Measurements from ENCODE around the gene LUM. TPM values are rescaled to one million over a fixed set of nuclear protein-coding genes. Genes with fewer than 3 reads are reported as not detected.

The LUM gene
- polyA plus RNA-seq, 1 of the 3 experiments (the other 2 are of a cell fraction) = 30.6 TPM

DNA sequence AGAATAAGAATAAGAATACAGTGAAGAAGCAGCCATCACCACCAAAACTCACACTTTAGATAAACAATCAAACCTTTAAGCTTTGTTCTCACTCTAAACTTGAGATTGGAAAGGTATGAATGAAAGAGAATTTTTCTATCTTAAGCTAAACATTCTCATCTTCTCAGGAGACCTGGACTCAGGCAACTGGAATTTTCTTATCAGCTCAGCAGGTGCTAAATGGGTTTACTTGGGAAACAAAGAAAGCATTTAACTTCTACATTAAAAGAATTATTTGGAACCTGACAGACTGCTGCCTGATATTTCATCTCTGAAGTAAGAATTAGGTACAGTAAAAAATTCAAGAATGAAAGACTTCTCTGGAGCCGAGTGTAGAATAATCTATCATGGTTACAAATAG, 32.8 kb downstream of the LUM start:
- Histone ChIP-seq H3K4me3 (ENCODE audit: low read depth in 2 of 2, low read length in 1 of 2) (no peak overlapping the region), H3K36me3 (replicated peaks in 1 of 2; ENCODE audit: control insufficient read depth in 1 of 2, insufficient read depth in 2 of 2, low read length in 1 of 2) (no peaks in the 10 kb centered on the region), H3K9ac (no peak overlapping the region), H2AFZ (ENCODE audit: low read depth) (no peak overlapping the region), H3K9me2 (no peaks in the 10 kb centered on the region), H3K4me1 (ENCODE audit: control insufficient read depth in 1 of 2, insufficient read depth in 2 of 2, low read depth in 1 of 2, low read length in 1 of 2) (no peaks in the 10 kb centered on the region), H4K20me1 (ENCODE audit: insufficient read depth) (no peaks in the 10 kb centered on the region), H3K27ac (ENCODE audit: low read depth in 2 of 2, low read length in 1 of 2) (no peak overlapping the region), H3K9me3 (no peaks in the 10 kb centered on the region), H3K4me2 (no peak overlapping the region), H3F3A (replicated peaks; ENCODE audit: insufficient read depth) (no peaks in the 10 kb centered on the region), H3K79me2 (ENCODE audit: insufficient read depth) (no peaks in the 10 kb centered on the region), H3K27me3 (ENCODE audit: insufficient read depth) (no peaks in the 10 kb centered on the region)
- TF ChIP-seq FOSL2 (IDR thresholded peaks at IDR 0.05; ENCODE audit: borderline replicate concordance, low read depth) = no peak
- TF ChIP-seq YY1 (IDR thresholded peaks at IDR 0.05; ENCODE audit: low read depth) = no peak
- no peak for TF ChIP-seq POLR2AphosphoS5 (IDR thresholded peaks at IDR 0.05; ENCODE audit: low read depth, low read length)
- no peak for TF ChIP-seq SIN3A (IDR thresholded peaks at IDR 0.05; ENCODE audit: borderline replicate concordance, low read depth, low read length)
- no peak for TF ChIP-seq FOXJ3 (CRISPR knock-in tag; IDR thresholded peaks at IDR 0.05)
- TF ChIP-seq NFIC (IDR thresholded peaks at IDR 0.05; ENCODE audit: borderline replicate concordance) = no peak
- no peak for TF ChIP-seq CHD2 (IDR thresholded peaks at IDR 0.05; ENCODE audit: low read length, partially characterized antibody)
- no peak for TF ChIP-seq NRF1 (IDR thresholded peaks at IDR 0.05; ENCODE audit: low read depth, low read length)
- no peak for TF ChIP-seq JUND (IDR thresholded peaks at IDR 0.05)
- no peak for TF ChIP-seq EP300 (IDR thresholded peaks at IDR 0.05; ENCODE audit: borderline replicate concordance in 1 of 2, low read depth in 1 of 2, low read length in 1 of 2)
- no peak for TF ChIP-seq GATA2 (CRISPR knock-in tag; IDR thresholded peaks at IDR 0.05)
- TF ChIP-seq, protein P1, sequence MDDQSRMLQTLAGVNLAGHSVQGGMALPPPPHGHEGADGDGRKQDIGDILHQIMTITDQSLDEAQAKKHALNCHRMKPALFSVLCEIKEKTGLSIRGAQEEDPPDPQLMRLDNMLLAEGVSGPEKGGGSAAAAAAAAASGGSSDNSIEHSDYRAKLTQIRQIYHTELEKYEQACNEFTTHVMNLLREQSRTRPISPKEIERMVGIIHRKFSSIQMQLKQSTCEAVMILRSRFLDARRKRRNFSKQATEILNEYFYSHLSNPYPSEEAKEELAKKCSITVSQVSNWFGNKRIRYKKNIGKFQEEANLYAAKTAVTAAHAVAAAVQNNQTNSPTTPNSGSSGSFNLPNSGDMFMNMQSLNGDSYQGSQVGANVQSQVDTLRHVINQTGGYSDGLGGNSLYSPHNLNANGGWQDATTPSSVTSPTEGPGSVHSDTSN (IDR thresholded peaks at IDR 0.05) = no peak
- no peak for TF ChIP-seq ELF1 (IDR thresholded peaks at IDR 0.05)
- no peak for TF ChIP-seq MEF2A (IDR thresholded peaks at IDR 0.05; ENCODE audit: borderline replicate concordance, low read depth)
- no peak for TF ChIP-seq GABPA (IDR thresholded peaks at IDR 0.05; ENCODE audit: low read depth)
- no peak for TF ChIP-seq EZH2phosphoT487 (IDR thresholded peaks at IDR 0.05; ENCODE audit: borderline replicate concordance, low read depth)
- ChIA-PET POLR2A (no interaction called here), CTCF (interaction anchor here (2.0 kb wide), 1 partner anchor 276 kb away, joined by 6 read pairs; no protein-coding TSS in a partner anchor)
- no peak for DNase-seq
- WGBS (ENCODE audit: low lambda C conversion rate) = 74% methylated on average over 1 of the region's 1 CpG

DNA sequence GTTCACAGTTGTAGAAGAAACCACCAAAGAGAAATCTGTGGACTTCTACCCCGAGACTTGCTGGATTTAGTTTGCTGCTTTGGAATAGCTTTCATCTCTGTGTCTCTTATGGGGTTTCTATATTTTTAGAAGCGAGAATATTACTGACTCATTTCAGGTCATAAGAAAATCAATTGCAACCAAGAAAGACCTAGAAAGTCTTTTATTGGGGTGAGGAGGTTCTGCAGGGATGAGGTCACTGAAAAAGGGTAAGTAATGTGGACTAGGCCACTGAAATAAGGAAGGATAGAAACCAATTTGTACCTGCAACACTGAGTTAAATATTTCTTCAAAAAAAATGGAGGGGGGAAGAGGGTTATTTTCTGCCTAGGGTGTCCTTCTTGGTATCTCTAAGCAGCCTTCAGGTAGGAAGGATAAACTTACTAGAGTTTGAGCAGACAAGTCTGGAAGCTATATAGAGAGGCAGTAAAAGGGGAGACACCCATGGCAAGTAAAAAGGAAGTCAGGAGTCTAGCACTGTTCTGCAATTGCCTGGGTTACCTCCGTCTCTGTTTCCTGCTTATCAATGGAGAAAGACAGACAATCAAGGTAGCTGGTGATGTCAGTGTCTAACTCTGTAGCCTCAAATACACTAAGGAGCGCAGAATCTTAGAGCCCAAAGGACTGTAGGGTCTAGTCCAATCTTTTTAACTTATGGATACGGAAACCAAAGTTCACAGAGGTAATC, 33.9 kb downstream of the LUM start:
- no peaks in the 10 kb centered on the region for H3K9me2 ChIP-seq
- H3K9ac ChIP-seq = no peak overlapping the region
- POLR2A ChIA-PET = no interaction called here
- H3F3A ChIP-seq (replicated peaks; ENCODE audit: insufficient read depth) = no peaks in the 10 kb centered on the region
- H3K27ac ChIP-seq (ENCODE audit: low read depth in 2 of 2, low read length in 1 of 2) = no peak overlapping the region
- no peaks in the 10 kb centered on the region for H4K20me1 ChIP-seq (ENCODE audit: insufficient read depth)
- no peaks in the 10 kb centered on the region for H3K4me1 ChIP-seq (ENCODE audit: control insufficient read depth in 1 of 2, insufficient read depth in 2 of 2, low read depth in 1 of 2, low read length in 1 of 2)
- H3K79me2 ChIP-seq (ENCODE audit: insufficient read depth) = no peaks in the 10 kb centered on the region
- no peaks in the 10 kb centered on the region for H3K27me3 ChIP-seq (ENCODE audit: insufficient read depth)
- H3K4me2 ChIP-seq = no peak overlapping the region
- no peaks in the 10 kb centered on the region for H3K9me3 ChIP-seq
- no peak for TF ChIP-seq RFX5 (IDR thresholded peaks at IDR 0.05; ENCODE audit: low read length)
- TF ChIP-seq CHD2 (IDR thresholded peaks at IDR 0.05; ENCODE audit: low read length, partially characterized antibody) = no peak
- no peak for TF ChIP-seq RXRA (IDR thresholded peaks at IDR 0.05; ENCODE audit: borderline replicate concordance, low read depth)
- TF ChIP-seq, protein P2, sequence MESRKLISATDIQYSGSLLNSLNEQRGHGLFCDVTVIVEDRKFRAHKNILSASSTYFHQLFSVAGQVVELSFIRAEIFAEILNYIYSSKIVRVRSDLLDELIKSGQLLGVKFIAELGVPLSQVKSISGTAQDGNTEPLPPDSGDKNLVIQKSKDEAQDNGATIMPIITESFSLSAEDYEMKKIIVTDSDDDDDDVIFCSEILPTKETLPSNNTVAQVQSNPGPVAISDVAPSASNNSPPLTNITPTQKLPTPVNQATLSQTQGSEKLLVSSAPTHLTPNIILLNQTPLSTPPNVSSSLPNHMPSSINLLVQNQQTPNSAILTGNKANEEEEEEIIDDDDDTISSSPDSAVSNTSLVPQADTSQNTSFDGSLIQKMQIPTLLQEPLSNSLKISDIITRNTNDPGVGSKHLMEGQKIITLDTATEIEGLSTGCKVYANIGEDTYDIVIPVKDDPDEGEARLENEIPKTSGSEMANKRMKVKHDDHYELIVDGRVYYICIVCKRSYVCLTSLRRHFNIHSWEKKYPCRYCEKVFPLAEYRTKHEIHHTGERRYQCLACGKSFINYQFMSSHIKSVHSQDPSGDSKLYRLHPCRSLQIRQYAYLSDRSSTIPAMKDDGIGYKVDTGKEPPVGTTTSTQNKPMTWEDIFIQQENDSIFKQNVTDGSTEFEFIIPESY (IDR thresholded peaks at IDR 0.05; ENCODE audit: borderline replicate concordance, low read depth) = no peak
- no peak for TF ChIP-seq FOXJ3 (CRISPR knock-in tag; IDR thresholded peaks at IDR 0.05)
- TF ChIP-seq, protein P3, sequence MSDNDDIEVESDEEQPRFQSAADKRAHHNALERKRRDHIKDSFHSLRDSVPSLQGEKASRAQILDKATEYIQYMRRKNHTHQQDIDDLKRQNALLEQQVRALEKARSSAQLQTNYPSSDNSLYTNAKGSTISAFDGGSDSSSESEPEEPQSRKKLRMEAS (IDR thresholded peaks at IDR 0.05; ENCODE audit: low read depth) = no peak
- no peak for TF ChIP-seq TEAD4 (IDR thresholded peaks at IDR 0.05; ENCODE audit: borderline replicate concordance, insufficient read depth)
- no peak for TF ChIP-seq SMC3 (IDR thresholded peaks at IDR 0.05; ENCODE audit: low read depth, low read length)
- H3K4me3 ChIP-seq (ENCODE audit: low read depth in 2 of 2, low read length in 1 of 2) = no peak overlapping the region
- no peaks in the 10 kb centered on the region for H3K36me3 ChIP-seq (replicated peaks in 1 of 2; ENCODE audit: control insufficient read depth in 1 of 2, insufficient read depth in 2 of 2, low read length in 1 of 2)
- 78% methylated on average over 5 of the region's 5 CpGs for WGBS (ENCODE audit: low lambda C conversion rate)
- no peak for DNase-seq
- H2AFZ ChIP-seq (ENCODE audit: low read depth) = no peak overlapping the region
- CTCF ChIA-PET = interaction anchor here (2.0 kb wide), 1 partner anchor 277 kb away, joined by 6 read pairs; no protein-coding TSS in a partner anchor
